IMR-90 (cell line): ENCODE measurements around the gene FAS.

Experiments
- BHLHE40 ChIP-seq: fragments of 150-350 bp; IDR thresholded peaks from 2 replicates; pipeline ENCODE4 v1.6.1; 2016; ENCODE audit warnings: mild to moderate bottlenecking, low read depth, low read length
- CEBPB ChIP-seq: IDR thresholded peaks from 2 replicates; pipeline ENCODE4 v1.6.1; 2012; ENCODE audit warnings: low read depth, low read length, improper control_type of control experiment
- CHD1 ChIP-seq: IDR thresholded peaks from 2 replicates; pipeline ENCODE4 v1.6.1; 2012; ENCODE audit warnings: low read depth, low read length, improper control_type of control experiment
- CTCF ChIP-seq: conservative IDR thresholded peaks from 2 replicates; pipeline ENCODE4 v1.5.1; 2012; ENCODE audit warnings: mild to moderate bottlenecking, low read depth, low read length, improper control_type of control experiment
- MAFK ChIP-seq: IDR thresholded peaks from 2 replicates; pipeline ENCODE4 v1.6.1; 2012; ENCODE audit warnings: low read depth, low read length, improper control_type of control experiment
- NFE2L2 ChIP-seq: fragments of 150-350 bp; IDR thresholded peaks from 2 replicates; pipeline ENCODE4 v1.6.1; 2016; ENCODE audit warnings: low read depth, mild to moderate bottlenecking, low read length
- POLR2A ChIP-seq: IDR thresholded peaks from 2 replicates; pipeline ENCODE4 v1.6.1; 2012; ENCODE audit warnings: mild to moderate bottlenecking, low read depth, low read length
- RAD21 ChIP-seq: IDR thresholded peaks from 2 replicates; pipeline ENCODE4 v1.6.1; 2012; ENCODE audit warnings: low read length, improper control_type of control experiment
- RCOR1 ChIP-seq: IDR thresholded peaks from 2 replicates; pipeline ENCODE4 v1.6.1; 2012; ENCODE audit warnings: mild to moderate bottlenecking, low read length, improper control_type of control experiment; ENCODE audit not compliant: insufficient replicate concordance
- SMC3 ChIP-seq: fragments of 150-350 bp; IDR thresholded peaks from 2 replicates; pipeline ENCODE4 v1.6.1; 2016; ENCODE audit warnings: low read depth, mild to moderate bottlenecking, antibody characterized with exemption, low read length, moderate library complexity
- USF2 ChIP-seq: fragments of 150-350 bp; IDR thresholded peaks from 2 replicates; pipeline ENCODE4 v1.6.1; 2017; ENCODE audit warnings: mild to moderate bottlenecking, antibody characterized with exemption, low read length, low read depth

GRCh38 chr10:88974446-88975376 is 15.9 kb upstream of the FAS start:
- no peak for TF ChIP-seq CEBPB
- no peak for TF ChIP-seq CTCF
- TF ChIP-seq RAD21, result no peak
- TF ChIP-seq BHLHE40, result no peak
- TF ChIP-seq NFE2L2, result no peak
- no peak for TF ChIP-seq POLR2A
- no peak for TF ChIP-seq USF2
- no peak for TF ChIP-seq RCOR1
- no peak for TF ChIP-seq SMC3
- TF ChIP-seq MAFK, result no peak
- TF ChIP-seq CHD1, result no peak
